Ovary (tissue), 9 donors: ENCODE results near the gene WDR19. TPM values are rescaled to one million over a fixed set of nuclear protein-coding genes. Genes with fewer than 3 reads are reported as not detected.

Experiments used
- DNase-seq, 5 donors: peaks; one replicate each; pipeline ENCODE4 v3.0.0-alpha.2; 2019 to 2020
- H3K27ac ChIP-seq, 2 donors: fragments of 200-600 bp; one replicate each; pipeline versions ENCODE4 v1.5.1 to v1.8.0; 2019 to 2022
- H3K27me3 ChIP-seq: fragments of 200-600 bp; one replicate; pipeline ENCODE4 v1.8.0; 2022
- H3K36me3 ChIP-seq: fragments of 200-600 bp; sonication (generic); one replicate; pipeline ENCODE4 v1.5.1; 2019
- H3K4me1 ChIP-seq: one replicate; pipeline ENCODE4 v1.8.1; 2013; ENCODE audit warnings: mild to moderate bottlenecking, moderate library complexity; ENCODE audit not compliant: insufficient read depth
- H3K4me3 ChIP-seq: fragments of 200-600 bp; sonication (generic); one replicate; pipeline ENCODE4 v1.5.1; 2017
- H3K9me3 ChIP-seq, 2 donors: fragments of 200-600 bp in 1 of 2; sonication (generic) in 1 of 2; one replicate each; pipeline versions ENCODE4 v1.5.1 to v1.8.1; 2013 to 2019; ENCODE audit warnings: mild to moderate bottlenecking in 1 of 2, moderate library complexity in 1 of 2
- CTCF ChIP-seq, 3 donors: fragments of 450-650 bp in 2 of 3; fragments of 200-600 bp in 1 of 3; IDR thresholded peaks; one replicate each; pipeline versions ENCODE4 v1.5.1 to v1.8.0; 2016 to 2022; ENCODE audit warnings: antibody characterized with exemption in 3 of 3, mild to moderate bottlenecking in 1 of 3
- EP300 ChIP-seq: sonication (generic); formaldehyde crosslinking; IDR thresholded peaks from one replicate; pipeline ENCODE4 v1.6.1; 2017; ENCODE audit warnings: antibody characterized with exemption
- POLR2A ChIP-seq: fragments of 450-650 bp; IDR thresholded peaks from one replicate; pipeline ENCODE4 v1.6.1; 2017; ENCODE audit warnings: antibody characterized with exemption, mild to moderate bottlenecking, moderate library complexity
- WGBS, 3 donors: extraction: QIAGEN DNeasy Blood & Tissue Kit in 1 of 3; methylation state at CpG; one replicate each; pipeline versions ENCODE4 v1.1.5 to v1.1.7; 2013 to 2017; 5-methylcytosine and 5-hydroxymethylcytosine counted together
- intact Hi-C, 4 donors: fragments of 100-400 bp; cut with DNase I; formaldehyde crosslinking; loops; one replicate each; pipeline versions ENCODE4 v1.11.0 to v1.15.1; 2022 to 2023
- polyA plus RNA-seq, 2 donors: library from polyadenylated mRNA; stranded (reverse); fragments of 200-250 nt in 1 of 2; fragments of 350-450 nt in 1 of 2; fragmentation: Illumina TruSeq in 1 of 2; extraction: RNeasy Lipid Tissue Mini Kit (QIAGEN cat#74804) in 1 of 2; gene quantifications; one replicate each; pipeline ENCODE4 v1.2.3, GENCODE V29; 2013 to 2014
- total RNA-seq, 7 donors: library from RNA; depleted of rRNA in 2 of 7; stranded (reverse); fragments of >200 nt in 2 of 7; fragmentation: NEBNext Ultra II Directional in 3 of 7; extraction: Animal tissue kit (Norgen Biotek cat#: 25700) in 3 of 7; gene quantifications; one replicate each; pipeline versions ENCODE4 v1.1.0 to v1.2.4, GENCODE V29; 2016 to 2023
- donor health status: DM: no; HTN: no; CAD: no; lungs with moderate emphysema.
- donor health status: DM: no; HTN: no; CAD: no.
- donor health status: Bipolar disorder and iron deficiency.
- donor health status: DM: yes; HTN: yes; CAD: no.
- donor health status: DM: no; HTN: no; CAD: no.
- donor health status: DM: yes; HTN: yes; CAD: no.

Gene WDR19
- total and polyA plus RNA-seq, 9 donors = 35.4 to 71.0 (median 59.0) TPM

DNA sequence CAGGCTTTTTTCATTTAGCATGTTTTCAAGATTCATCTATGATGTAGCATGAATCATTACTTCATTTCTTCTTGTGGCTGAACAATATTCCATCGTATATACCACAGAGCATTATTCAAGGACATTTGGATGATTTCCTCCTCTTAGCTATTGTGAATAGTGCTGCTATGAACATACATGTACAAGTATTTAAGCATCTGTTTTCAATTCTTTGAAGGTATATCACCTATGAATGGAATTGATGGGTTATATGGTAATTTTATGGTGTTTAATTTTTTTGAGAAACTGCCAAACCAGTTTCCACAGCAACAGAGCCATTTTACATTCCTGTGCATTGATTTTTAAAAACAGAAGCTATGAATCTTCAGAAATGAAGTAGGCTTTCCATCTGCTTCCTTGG is 36.1 kb upstream of the WDR19 start:
- no peak for DNase-seq
- Histone ChIP-seq H3K27ac (no peak overlapping the region), H3K4me3 (no peak overlapping the region), H3K36me3 (no peaks in the 10 kb centered on the region), H3K9me3 (no peaks in the 10 kb centered on the region), H3K4me1 (no peaks in the 10 kb centered on the region), H3K27me3 (no peaks in the 10 kb centered on the region)
- WGBS, 3 donors = 57 to 65% (median 64%) methylated on average over 1 of the region's 1 CpG
- TF ChIP-seq CTCF (IDR thresholded peaks at IDR 0.05) (no peak), POLR2A (no peak), EP300 (no peak)
- intact Hi-C loops = no loop called here

- Histone ChIP-seq H3K4me1 (no peaks in the 10 kb centered on the region), H3K27me3 (no peaks in the 10 kb centered on the region), H3K27ac (no peak overlapping the region), H3K9me3 (no peaks in the 10 kb centered on the region), H3K36me3 (no peaks in the 10 kb centered on the region), H3K4me3 (no peak overlapping the region)
- intact Hi-C loops = no loop called here
- DNase-seq = no peak
- no peak for TF ChIP-seq CTCF (IDR thresholded peaks at IDR 0.05)
- TF ChIP-seq POLR2A = no peak
- no peak for TF ChIP-seq EP300
- WGBS, 3 donors = 97 to 99% (median 99%) methylated on average over 4 of the region's 4 CpGs
These were observed 28.3 kb upstream of the WDR19 start for GRCh38 chr4:39154009-39154408.

DNA sequence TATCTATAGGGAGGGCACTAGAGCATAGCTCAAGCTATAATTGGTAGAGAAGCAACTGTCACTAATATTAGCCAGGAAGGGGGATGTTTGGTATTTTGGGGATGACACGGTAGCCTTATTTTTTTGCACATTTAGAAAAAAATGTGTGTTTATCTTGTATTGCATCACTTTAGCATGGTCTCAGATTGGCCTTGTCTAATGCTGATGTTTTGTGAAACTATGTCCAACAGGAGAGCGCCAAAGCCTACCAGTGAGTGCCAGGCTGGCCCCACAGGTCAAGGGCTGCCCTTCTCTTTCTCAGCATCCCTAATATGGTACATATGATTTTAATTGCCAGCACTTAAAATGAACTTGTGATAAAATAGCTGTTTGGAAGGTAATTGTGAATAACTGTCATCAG is 24.8 kb upstream of the WDR19 start:
- H3K9me3 ChIP-seq = no peaks in the 10 kb centered on the region
- H3K4me1 ChIP-seq = no peaks in the 10 kb centered on the region
- H3K27ac ChIP-seq = no peak overlapping the region
- TF ChIP-seq CTCF (IDR thresholded peaks at IDR 0.05) = no peak
- TF ChIP-seq EP300 = no peak
- no peak for TF ChIP-seq POLR2A
- no peaks in the 10 kb centered on the region for H3K27me3 ChIP-seq
- WGBS, 3 donors = 81 to 85% (median 83%) methylated on average over 2 of the region's 2 CpGs
- intact Hi-C loops = no loop called here
- no peaks in the 10 kb centered on the region for H3K36me3 ChIP-seq
- DNase-seq = no peak
- H3K4me3 ChIP-seq = no peak overlapping the region

DNA sequence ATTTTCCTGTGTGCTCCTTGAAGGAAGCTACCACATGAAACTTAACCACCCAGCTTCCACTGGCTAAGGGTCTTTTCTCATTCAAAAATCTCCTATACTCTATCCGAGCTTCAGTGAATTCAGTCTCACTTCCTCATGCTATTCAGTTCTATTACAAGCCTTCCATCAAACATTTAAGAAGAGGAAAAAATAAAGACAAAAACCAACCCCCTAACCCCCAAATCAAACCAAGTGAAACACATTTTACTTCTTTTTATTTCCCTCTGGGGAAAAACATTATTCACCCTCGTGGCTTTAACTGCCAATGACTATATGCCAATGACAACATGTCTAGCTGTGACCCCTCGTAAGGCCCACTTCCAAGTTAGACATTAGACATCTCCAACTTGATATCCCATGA is 16.2 kb upstream of the WDR19 start:
- Histone ChIP-seq H3K9me3 (no peaks in the 10 kb centered on the region), H3K27ac (no peak overlapping the region), H3K27me3 (no peaks in the 10 kb centered on the region), H3K4me3 (no peak overlapping the region), H3K4me1 (no peaks in the 10 kb centered on the region), H3K36me3 (no peaks in the 10 kb centered on the region)
- no peak for DNase-seq
- TF ChIP-seq EP300 (no peak), CTCF (IDR thresholded peaks at IDR 0.05) (no peak), POLR2A (no peak)
- WGBS, 3 donors = 65 to 77% (median 70%) methylated on average over 3 of the region's 3 CpGs
- intact Hi-C loops = no loop called here

DNA sequence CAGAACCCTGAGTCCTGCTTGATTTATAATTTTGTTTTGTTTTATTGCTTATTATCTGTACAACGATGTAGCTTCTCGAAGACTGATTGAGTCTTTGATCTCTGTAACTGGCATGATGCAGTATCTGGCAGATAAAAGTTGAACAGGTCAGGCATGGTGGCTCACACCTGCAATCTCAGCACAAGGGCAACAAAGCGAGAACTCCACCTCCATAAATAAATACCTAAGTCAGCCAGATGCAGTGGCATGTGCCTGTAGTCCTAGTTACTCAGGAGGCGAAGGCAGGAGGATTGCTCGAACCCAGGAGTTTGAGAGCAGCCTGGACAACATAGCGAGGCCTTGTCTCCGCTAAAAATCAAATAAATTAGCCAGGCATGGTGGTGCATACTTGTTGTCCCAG is 15.7 kb upstream of the WDR19 start:
- no peak for DNase-seq
- no peaks in the 10 kb centered on the region for H3K27me3 ChIP-seq
- H3K4me3 ChIP-seq = no peak overlapping the region
- intact Hi-C loops = no loop called here
- TF ChIP-seq EP300 = no peak
- no peak for TF ChIP-seq CTCF (IDR thresholded peaks at IDR 0.05)
- no peak overlapping the region for H3K27ac ChIP-seq
- H3K36me3 ChIP-seq = no peaks in the 10 kb centered on the region
- 80 to 82% (median 81%) methylated on average over 7 of the region's 7 CpGs for WGBS, 3 donors
- H3K4me1 ChIP-seq = no peaks in the 10 kb centered on the region
- H3K9me3 ChIP-seq = no peaks in the 10 kb centered on the region
